B cell (primary cell): ENCODE data around the gene BICRAL. TPM values are rescaled to one million over a fixed set of nuclear protein-coding genes. Genes with fewer than 3 reads are reported as not detected.
"Not testable (repeated sequence)": the region's sequence is repeated elsewhere in the genome, so short reads cannot be mapped to it uniquely, and the experiment has no call there.

Experiments used
- ATAC-seq: fragments of 200-7000 bp; cut with Tn5 transposase; one replicate; pipeline ENCODE4 v1.10.0; 2021; ENCODE audit warnings: low read depth, mild to moderate bottlenecking, moderate number of reproducible peaks, moderate library complexity
- CTCF ChIA-PET: fragments of 350-600 bp; sonication (Branson Sonifier 250); formaldehyde crosslinking; loops from one replicate; lab custom pipeline; 2021; ENCODE audit warnings: antibody characterized with exemption, inconsistent platforms; lab: Charles Lee
- POLR2A ChIA-PET: fragments of 350-600 bp; sonication (Branson Sonifier 250); formaldehyde crosslinking; loops from one replicate; lab custom pipeline; 2021; ENCODE audit warnings: antibody characterized with exemption; lab: Charles Lee
- DNase-seq: peaks from one replicate; pipeline ENCODE4 v3.0.0; 2013
- H2AFZ ChIP-seq: 2 replicates; pipeline ENCODE4 v1.6.1; 2012; ENCODE audit warnings: mild to moderate bottlenecking, low read depth, low read length; ENCODE audit not compliant: insufficient read depth, poor library complexity, severe bottlenecking
- H3K27ac ChIP-seq, 2 donors: 1 replicate in 1 of 2; 2 replicates in 1 of 2; pipeline ENCODE4 v1.5.1; 2012 to 2013; ENCODE audit warnings: low read length in 2 of 2, mild to moderate bottlenecking in 2 of 2, moderate library complexity in 1 of 2
- H3K27me3 ChIP-seq, 4 experiments: fragments of 200-600 bp in 1 of 4; sonication (generic) in 1 of 4; replicated peaks in 1 of 4; 1 replicate in 2 of 4; 2 replicates in 2 of 4; pipeline versions ENCODE4 v1.6.1 to v1.7.0; 2013 to 2016; ENCODE audit warnings: low read length in 3 of 4, mild to moderate bottlenecking in 2 of 4, mixed read lengths in 1 of 4, moderate library complexity in 1 of 4; ENCODE audit not compliant: insufficient read depth in 4 of 4, control insufficient read depth in 3 of 4; ENCODE audit errors: control extremely low read depth in 1 of 4
- H3K36me3 ChIP-seq, 2 experiments: replicated peaks in 1 of 2; 1 replicate in 1 of 2; 2 replicates in 1 of 2; pipeline versions ENCODE4 v1.6.1 to v1.7.1; 2013; ENCODE audit warnings: low read length in 1 of 2; ENCODE audit not compliant: insufficient read depth in 2 of 2, control insufficient read depth in 1 of 2; ENCODE audit errors: control extremely low read depth in 1 of 2, extremely low read depth in 1 of 2
- H3K4me1 ChIP-seq, 2 donors: fragments of 200-600 bp in 1 of 2; sonication (generic) in 1 of 2; 1 replicate in 1 of 2; 2 replicates in 1 of 2; pipeline versions ENCODE4 v1.5.1 to v1.6.1; 2013 to 2017; ENCODE audit warnings: low read length in 2 of 2; ENCODE audit not compliant: control insufficient read depth in 2 of 2, insufficient read depth in 2 of 2
- H3K4me2 ChIP-seq: replicated peaks from 2 replicates; pipeline ENCODE3; 2012; ENCODE audit warnings: mild to moderate bottlenecking, low read depth, low read length; ENCODE audit not compliant: poor library complexity, severe bottlenecking
- H3K4me3 ChIP-seq, 5 experiments: fragments of 200-600 bp in 1 of 5; sonication (generic) in 1 of 5; 1 replicate in 3 of 5; 2 replicates in 2 of 5; pipeline versions ENCODE4 v1.5.1 to v1.7.0; 2011 to 2016; ENCODE audit warnings: low read length in 4 of 5, mild to moderate bottlenecking in 4 of 5, low read depth in 2 of 5, control low read depth in 1 of 5, moderate library complexity in 1 of 5; ENCODE audit not compliant: insufficient read depth in 1 of 5; ENCODE audit errors: control extremely low read depth in 1 of 5, extremely low read depth in 1 of 5
- H3K79me2 ChIP-seq: fragments of 200-600 bp; sonication (generic); one replicate; pipeline ENCODE4 v1.6.0; 2016; ENCODE audit warnings: low read length; ENCODE audit not compliant: control insufficient read depth, insufficient read depth
- H3K9ac ChIP-seq: fragments of 200-600 bp; sonication (generic); 2 replicates; pipeline ENCODE4 v1.6.1; 2017; ENCODE audit warnings: mild to moderate bottlenecking, low read length, moderate library complexity
- H3K9me3 ChIP-seq, 3 donors: one replicate each; pipeline versions ENCODE4 v1.6.1 to v1.7.1; 2013; ENCODE audit warnings: low read length in 2 of 3; ENCODE audit not compliant: control insufficient read depth in 2 of 3, insufficient read depth in 1 of 3; ENCODE audit errors: control extremely low read depth in 1 of 3
- H4K20me1 ChIP-seq: 2 replicates; pipeline ENCODE4 v1.6.0; 2012; ENCODE audit warnings: mild to moderate bottlenecking, low read length; ENCODE audit not compliant: insufficient read depth, control insufficient read depth, poor library complexity, severe bottlenecking
- H3K27ac Mint-ChIP-seq: one replicate; pipeline ENCODE4 v1.8.0; 2021; ENCODE audit warnings: mixed read lengths
- H3K27me3 Mint-ChIP-seq: one replicate; pipeline ENCODE4 v1.8.0; 2021; ENCODE audit warnings: mixed read lengths
- H3K4me1 Mint-ChIP-seq: one replicate; pipeline ENCODE4 v1.8.0; 2021; ENCODE audit warnings: mixed read lengths
- H3K4me3 Mint-ChIP-seq: one replicate; pipeline ENCODE4 v1.8.0; 2021; ENCODE audit warnings: mixed read lengths
- H3K9me3 Mint-ChIP-seq: one replicate; pipeline ENCODE4 v1.8.0; 2022; ENCODE audit warnings: mixed read lengths; ENCODE audit not compliant: insufficient read depth
- EZH2 ChIP-seq: IDR thresholded peaks from 2 replicates; pipeline ENCODE4 v1.6.1; 2012; ENCODE audit warnings: borderline replicate concordance, low read depth, mild to moderate bottlenecking, moderate library complexity, low read length; ENCODE audit not compliant: insufficient read depth, poor library complexity, severe bottlenecking
- WGBS: methylation state at CpG from one replicate; pipeline ENCODE4 v1.1.5; 2013; ENCODE audit warnings: missing lambda C conversion rate; ENCODE audit not compliant: insufficient coverage; 5-methylcytosine and 5-hydroxymethylcytosine counted together
- intact Hi-C: fragments of 100-400 bp; cut with micrococcal nuclease; formaldehyde crosslinking; loops from one replicate; pipeline ENCODE4 v1.10.0; 2022
- polyA plus RNA-seq: library from polyadenylated mRNA; depleted of rRNA; stranded (reverse); fragments of >200 nt; gene quantifications from 2 replicates; pipeline ENCODE4 v1.2.3, GENCODE V29; 2012
- total RNA-seq, 2 donors: library from RNA; stranded (reverse); fragments of 120-200 nt in 1 of 2; gene quantifications; 1 replicate in 1 of 2; 2 replicates in 1 of 2; pipeline versions ENCODE4 v1.2.3 to v1.2.4, GENCODE V29; 2013 to 2022
- TF ChIP-seq, protein P1 (sequence below): fragments of 200-600 bp; IDR thresholded peaks from one replicate; pipeline ENCODE4 v1.8.0; 2022; ENCODE audit warnings: antibody characterized with exemption, mild to moderate bottlenecking

BICRAL gene
- total and polyA plus RNA-seq, 2 donors (not counting 1 experiment from before 2014, with no cell fraction given) = 17.5 to 34.1 TPM

GRCh38 chr6:42891199-42891722 lies 109.4 kb downstream of the BICRAL start:
- no peaks in the 10 kb centered on the region for H3K9me3 ChIP-seq
- H3K4me1 ChIP-seq = peaks cover 26 to 33% of the 10 kb centered on the region in 2 donors
- peaks cover 0 to 2% of the 10 kb centered on the region in 2 experiments for H3K36me3 ChIP-seq
- H3K27ac ChIP-seq = peak overlapping the region; percentile 77 to 89
- peak overlapping the region; percentile 92 for H3K27ac Mint-ChIP-seq
- intact Hi-C loops = loop anchor here (1.0 to 5.0 kb wide), 4 partner anchors 36 to 329 kb away; partner anchors contain the start of genes CNPY3, KLC4, MRPL2 and UBR2
- no peaks in the 10 kb centered on the region for H3K27me3 Mint-ChIP-seq
- H4K20me1 ChIP-seq = no peaks in the 10 kb centered on the region
- H2AFZ ChIP-seq = peak overlapping the region; percentile 92
- WGBS = 57% methylated on average over 16 of the region's 17 CpGs
- POLR2A ChIA-PET = interaction anchor here (0.6 to 3.2 kb wide), 11 partner anchors 12 to 439 kb away, joined by 3 to 26 read pairs (median 4); partner anchors contain the start of genes BICRAL, CNPY3, RPL7L1 and TBCC
- peak overlapping the region; percentile 92 for H3K4me3 Mint-ChIP-seq
- peaks cover 38% of the 10 kb centered on the region for H3K4me1 Mint-ChIP-seq
- peaks cover 5% of the 10 kb centered on the region for H3K79me2 ChIP-seq
- no peak for DNase-seq
- peak overlapping the region; percentile 97 for H3K9ac ChIP-seq
- H3K4me2 ChIP-seq = peak overlapping the region; percentile 86
- CTCF ChIA-PET = interaction anchor here (0.6 to 5.5 kb wide), 8 partner anchors 10 to 1187 kb away, joined by 3 to 35 read pairs (median 4); partner anchors contain the start of genes CNPY3 and RPL7L1
- TF ChIP-seq, protein P1, sequence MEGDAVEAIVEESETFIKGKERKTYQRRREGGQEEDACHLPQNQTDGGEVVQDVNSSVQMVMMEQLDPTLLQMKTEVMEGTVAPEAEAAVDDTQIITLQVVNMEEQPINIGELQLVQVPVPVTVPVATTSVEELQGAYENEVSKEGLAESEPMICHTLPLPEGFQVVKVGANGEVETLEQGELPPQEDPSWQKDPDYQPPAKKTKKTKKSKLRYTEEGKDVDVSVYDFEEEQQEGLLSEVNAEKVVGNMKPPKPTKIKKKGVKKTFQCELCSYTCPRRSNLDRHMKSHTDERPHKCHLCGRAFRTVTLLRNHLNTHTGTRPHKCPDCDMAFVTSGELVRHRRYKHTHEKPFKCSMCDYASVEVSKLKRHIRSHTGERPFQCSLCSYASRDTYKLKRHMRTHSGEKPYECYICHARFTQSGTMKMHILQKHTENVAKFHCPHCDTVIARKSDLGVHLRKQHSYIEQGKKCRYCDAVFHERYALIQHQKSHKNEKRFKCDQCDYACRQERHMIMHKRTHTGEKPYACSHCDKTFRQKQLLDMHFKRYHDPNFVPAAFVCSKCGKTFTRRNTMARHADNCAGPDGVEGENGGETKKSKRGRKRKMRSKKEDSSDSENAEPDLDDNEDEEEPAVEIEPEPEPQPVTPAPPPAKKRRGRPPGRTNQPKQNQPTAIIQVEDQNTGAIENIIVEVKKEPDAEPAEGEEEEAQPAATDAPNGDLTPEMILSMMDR = no peak
- TF ChIP-seq EZH2 = no peak
- H3K27me3 ChIP-seq = no peaks in the 10 kb centered on the region
- no peaks in the 10 kb centered on the region for H3K9me3 Mint-ChIP-seq
- H3K4me3 ChIP-seq = peak overlapping the region; percentile 76 to 94 (median 87)
- ATAC-seq = no peak

DNA sequence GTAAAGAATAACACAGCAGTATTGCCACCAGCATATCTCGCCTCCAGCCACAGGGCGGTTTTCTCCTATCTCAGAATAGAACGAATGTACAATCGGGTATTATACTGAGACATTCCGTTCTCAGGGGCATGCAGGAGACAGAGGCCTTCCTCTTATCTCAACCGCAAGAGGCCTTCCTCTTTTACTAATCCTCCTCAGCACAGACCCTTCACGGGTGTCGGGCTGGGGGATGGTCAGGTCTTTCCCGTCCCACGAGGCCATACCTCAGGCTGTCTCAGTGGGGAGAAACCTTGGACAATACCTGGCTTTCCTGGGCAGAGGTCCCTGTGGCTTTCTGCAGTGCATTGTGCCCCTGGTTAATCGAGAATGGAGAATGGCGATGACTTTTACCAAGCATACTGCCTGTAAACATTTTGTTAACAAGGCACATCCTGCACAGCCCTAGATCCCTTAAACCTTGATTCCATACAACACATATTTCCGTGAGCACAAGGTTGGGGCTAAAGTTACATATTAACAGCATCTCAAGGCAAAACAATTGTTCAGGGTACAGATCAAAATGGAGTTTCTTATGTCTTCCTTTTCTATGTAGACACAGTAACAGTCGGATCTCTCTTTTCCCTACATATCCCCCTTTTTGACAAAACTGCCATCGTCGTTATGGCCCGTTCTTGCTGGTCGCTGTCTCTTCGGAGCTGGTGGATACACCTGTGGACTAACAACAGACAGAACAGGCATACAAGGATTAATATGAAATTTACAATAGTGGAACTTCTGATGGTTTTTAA lies 112.4 kb downstream of the BICRAL start:
- ATAC-seq = not testable (repeated sequence)

More for the DNA sequence above, 112.4 kb downstream of the BICRAL start:
- WGBS = 41% methylated on average over 15 of the region's 19 CpGs
- POLR2A ChIA-PET, H3K9me3 Mint-ChIP-seq, H3K27me3 ChIP-seq, H3K9me3 ChIP-seq, H3K27me3 Mint-ChIP-seq, H3K36me3 ChIP-seq, H3K79me2 ChIP-seq, H3K4me2 ChIP-seq, H3K4me3 ChIP-seq, H4K20me1 ChIP-seq: not testable (repeated sequence)
- Histone ChIP-seq H3K9ac (peak overlapping the region; percentile 26), H2AFZ (peak overlapping the region; percentile 68), H3K27ac (peak overlapping the region; percentile 9 to 78), H3K4me1 (peaks cover 26 to 33% of the 10 kb centered on the region in 2 donors)
- peak; percentile 61 for DNase-seq
- peak overlapping the region; percentile 91 for H3K27ac Mint-ChIP-seq
- H3K4me1 Mint-ChIP-seq = peaks cover 40% of the 10 kb centered on the region
- H3K4me3 Mint-ChIP-seq = peak overlapping the region; percentile 60
- intact Hi-C loops = loop anchor here (5.0 kb wide), 3 partner anchors 33 to 332 kb away; partner anchors contain the start of genes CNPY3 and UBR2
- CTCF ChIA-PET = interaction anchor here (1.5 to 5.5 kb wide), 3 partner anchors 14 to 167 kb away, joined by 4 to 35 read pairs (median 11); partner anchors contain the start of gene RPL7L1
